ENCODE results near the gene CALHM6.

The CALHM6 gene

GRCh38 chr6:116461331-116461931 lies at the start of gene CALHM6:
Gene CALHM6 (plus strand): TSS chr6:116461375. CDS start chr6:116461930, 555 bp downstream.
- no peak for DNase-seq

DNA sequence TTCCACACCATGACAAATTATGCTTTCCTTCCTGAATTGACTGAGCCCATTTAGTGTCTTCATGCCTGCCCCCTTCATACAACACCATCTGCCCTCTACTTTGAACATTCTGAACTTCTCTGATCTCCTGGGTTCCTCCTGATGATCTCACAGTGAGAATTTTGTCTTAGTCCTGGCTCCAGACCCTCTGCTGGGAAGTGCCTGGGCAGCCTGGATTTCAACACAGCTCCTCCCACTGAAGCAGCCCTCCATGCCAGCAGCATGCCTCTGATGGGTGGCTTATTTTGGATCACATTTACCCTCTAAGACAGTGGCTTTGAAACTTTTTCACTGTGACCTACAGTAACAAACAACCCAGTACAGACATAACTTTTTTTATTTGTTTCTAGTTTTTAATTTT lies 48.9 kb upstream of the CALHM6 start:
- no peak for DNase-seq

- DNase-seq, result no peak
Measured at GRCh38 chr6:116413357-116413756, 47.8 kb upstream of the CALHM6 start.

- no peak for DNase-seq
Measured at GRCh38 chr6:116417661-116418060, 43.5 kb upstream of the CALHM6 start.

- DNase-seq, result no peak
Measured at GRCh38 chr6:116419069-116419786, 41.9 kb upstream of the CALHM6 start.

DNA sequence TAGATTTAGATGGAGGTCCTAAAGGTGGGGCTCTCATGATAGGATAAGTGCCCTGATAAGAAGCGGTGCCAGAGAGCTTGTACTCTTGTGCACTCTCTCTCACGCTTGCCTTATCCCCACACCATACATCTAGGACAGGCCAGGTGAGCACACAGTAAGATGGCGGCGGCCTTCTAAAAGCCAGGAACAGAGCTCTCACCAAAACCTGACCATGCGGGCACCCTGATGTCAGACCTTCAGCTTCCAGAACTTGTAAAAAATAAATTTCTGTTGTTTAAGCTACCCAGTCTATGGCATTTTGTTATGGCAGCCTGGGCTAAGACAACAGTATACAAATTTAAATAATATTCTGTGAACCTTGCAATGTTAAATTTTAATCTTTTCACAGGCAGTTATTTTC lies 40.8 kb upstream of the CALHM6 start:
- no peak for DNase-seq

DNA sequence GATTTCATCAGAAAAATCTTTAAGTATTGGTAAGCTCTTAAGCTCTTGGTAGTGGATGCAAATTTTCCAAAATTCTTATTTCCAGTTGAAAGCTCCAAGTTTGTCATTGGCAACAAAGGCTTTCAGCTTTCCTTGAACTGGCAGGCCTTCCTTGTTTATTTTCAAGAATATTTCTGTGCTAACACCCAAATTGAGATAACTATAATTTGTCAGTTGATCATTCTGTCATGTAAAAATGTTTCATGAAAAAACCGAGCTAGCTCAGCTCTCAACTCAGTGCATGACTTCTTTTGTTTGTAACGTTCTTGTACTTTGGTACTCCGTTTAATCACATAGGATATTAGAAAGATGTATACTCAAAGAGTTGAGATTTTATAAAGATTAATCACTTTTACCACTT lies 38.9 kb upstream of the CALHM6 start:
- DNase-seq, result no peak

DNA sequence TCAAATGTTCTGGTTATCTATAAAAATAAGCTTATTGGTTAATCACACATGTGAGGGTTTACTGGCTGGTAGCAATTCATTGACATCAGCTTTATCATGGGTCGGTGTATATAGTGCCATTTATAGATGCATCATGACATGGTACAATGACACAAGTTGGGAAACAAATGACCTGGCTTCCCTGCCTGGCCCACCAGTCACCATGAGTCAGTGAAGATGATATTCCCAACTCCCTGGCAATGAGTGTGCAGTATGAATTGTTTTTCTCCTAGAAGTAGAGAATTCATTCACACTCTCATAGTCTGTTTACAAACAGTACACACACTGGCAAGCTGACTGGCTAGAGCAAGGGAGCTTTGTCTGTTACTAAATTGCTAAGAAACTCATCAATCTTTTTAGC lies 37.2 kb upstream of the CALHM6 start:
- DNase-seq, result no peak

DNA sequence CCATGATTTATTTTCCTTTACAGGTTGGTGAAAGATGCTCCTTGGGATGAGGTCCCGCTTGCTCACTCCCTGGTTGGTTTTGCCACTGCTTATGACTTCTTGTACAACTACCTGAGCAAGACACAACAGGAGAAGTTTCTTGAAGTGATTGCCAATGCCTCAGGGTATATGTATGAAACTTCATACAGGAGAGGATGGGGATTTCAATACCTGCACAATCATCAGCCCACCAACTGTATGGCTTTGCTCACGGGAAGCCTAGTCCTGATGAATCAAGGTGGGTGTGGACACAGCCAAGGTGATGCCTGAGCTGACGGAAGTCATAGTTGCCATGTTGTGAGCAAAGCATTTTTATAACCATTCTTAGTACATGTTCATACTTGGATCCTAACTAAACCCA lies 34.6 kb upstream of the CALHM6 start:
- DNase-seq, result no peak

GRCh38 chr6:116429111-116429510 lies 32.1 kb upstream of the CALHM6 start:
- DNase-seq, result no peak

DNA sequence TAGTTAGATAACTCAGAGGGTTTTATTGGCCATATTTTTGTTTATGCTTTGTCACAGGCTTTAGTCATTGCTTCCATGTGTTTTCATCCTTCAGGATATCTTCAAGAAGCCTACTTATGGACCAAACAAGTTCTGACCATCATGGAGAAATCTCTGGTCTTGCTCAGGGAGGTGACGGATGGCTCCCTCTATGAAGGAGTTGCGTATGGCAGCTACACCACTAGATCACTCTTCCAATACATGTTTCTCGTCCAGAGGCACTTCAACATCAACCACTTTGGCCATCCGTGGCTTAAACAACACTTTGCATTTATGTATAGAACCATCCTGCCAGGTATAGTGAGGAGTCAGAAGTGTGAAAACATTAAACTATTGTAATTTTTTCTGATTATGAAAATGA lies 30.3 kb upstream of the CALHM6 start:
- no peak for DNase-seq

DNA sequence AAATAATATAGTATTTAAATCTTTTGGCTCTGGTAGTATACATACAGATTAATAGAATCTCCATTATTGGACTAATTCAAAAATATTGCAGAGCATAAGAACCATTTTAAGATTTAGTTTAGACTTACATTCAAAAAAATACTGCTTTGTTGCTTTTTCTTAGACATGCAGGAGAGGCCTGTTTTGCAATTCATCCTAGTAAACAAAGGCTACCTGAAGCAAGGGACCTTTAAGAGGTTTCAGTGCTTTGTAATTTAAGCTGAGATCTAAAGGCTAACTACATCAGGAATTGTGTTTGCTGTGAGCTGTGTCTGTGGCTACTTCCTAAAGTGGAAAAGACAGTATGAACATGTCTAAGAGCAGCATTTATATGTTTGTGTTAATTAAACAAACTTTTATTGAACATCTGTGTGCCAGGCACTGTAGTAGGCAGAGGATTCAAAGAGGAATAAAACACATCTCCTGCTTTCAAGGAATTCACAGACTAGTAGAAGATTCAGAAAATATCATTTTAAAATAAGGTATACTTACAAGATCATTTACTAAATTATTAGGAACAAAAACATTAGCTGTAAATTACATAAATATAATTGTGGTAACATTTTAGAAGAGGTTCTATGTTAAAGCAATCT lies 29.1 kb upstream of the CALHM6 start:
- no peak for DNase-seq

DNA sequence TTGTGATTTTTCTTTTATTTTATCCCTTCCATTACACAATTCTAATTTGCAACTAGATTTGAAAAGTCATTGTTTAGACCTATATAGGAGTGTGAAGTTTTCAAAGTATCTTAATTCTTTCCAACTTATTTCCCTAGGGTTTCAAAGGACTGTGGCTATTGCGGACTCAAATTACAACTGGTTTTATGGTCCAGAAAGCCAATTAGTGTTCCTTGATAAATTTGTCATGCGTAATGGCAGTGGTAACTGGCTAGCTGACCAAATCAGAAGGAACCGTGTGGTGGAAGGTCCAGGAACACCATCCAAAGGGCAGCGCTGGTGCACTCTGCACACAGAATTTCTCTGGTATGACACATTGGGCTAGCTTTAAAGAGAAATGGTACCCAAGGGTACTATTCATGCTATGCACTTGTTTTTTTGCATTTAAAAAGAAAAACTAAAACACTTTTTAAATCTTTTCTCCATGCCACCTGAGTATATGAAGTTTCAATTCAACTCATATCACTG lies 27.9 kb upstream of the CALHM6 start:
- DNase-seq, result no peak

DNA sequence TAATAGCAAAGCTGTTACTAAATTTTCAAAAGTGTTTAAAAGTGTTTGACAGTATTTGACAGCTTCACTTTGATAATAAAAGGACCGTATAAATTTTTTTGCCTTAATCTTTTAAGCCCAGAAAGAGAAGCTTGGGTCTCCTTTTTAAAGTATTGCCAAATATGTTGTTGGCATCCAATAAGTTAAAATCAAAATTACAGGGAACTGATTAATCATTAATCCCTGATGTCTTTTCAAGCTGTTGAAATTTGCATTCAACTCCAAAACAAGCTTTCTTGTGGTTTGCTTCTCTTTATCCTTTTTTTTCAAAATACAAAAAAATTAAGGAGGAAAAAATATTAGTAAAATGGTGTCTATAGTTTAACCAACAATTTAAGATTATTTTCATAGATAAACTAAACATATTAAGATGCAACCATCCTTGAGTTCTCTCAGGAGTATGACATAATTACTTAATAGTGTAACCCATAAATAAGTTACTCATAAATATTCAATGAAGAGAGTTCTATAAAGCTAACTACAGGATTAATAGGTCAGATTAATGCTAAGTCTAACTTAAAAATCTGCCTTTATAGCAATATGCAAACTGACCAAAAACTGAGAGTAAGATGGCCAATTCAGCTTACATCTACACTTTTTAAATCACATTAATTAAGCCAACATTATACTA lies 27.0 kb upstream of the CALHM6 start:
- DNase-seq, result no peak

DNA sequence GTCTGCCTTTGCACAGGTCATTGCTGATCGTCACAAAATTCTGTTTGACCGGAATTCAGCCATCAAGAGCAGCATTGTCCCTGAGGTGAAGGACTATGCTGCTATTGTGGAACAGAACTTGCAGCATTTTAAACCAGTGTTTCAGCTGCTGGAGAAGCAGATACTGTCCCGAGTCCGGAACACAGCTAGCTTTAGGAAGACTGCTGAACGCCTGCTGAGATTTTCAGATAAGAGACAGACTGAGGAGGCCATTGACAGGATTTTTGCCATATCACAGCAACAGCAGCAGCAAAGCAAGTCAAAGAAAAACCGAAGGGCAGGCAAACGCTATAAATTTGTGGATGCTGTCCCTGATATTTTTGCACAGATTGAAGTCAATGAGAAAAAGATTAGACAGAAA lies 24.6 kb upstream of the CALHM6 start:
- DNase-seq, result no peak

- no peak for DNase-seq
Measured at GRCh38 chr6:116437656-116438055, 23.5 kb upstream of the CALHM6 start.

- DNase-seq, result no peak
Measured at GRCh38 chr6:116438590-116439448, 22.4 kb upstream of the CALHM6 start.

- DNase-seq, result no peak
Measured at GRCh38 chr6:116439522-116440051, 21.6 kb upstream of the CALHM6 start.

DNA sequence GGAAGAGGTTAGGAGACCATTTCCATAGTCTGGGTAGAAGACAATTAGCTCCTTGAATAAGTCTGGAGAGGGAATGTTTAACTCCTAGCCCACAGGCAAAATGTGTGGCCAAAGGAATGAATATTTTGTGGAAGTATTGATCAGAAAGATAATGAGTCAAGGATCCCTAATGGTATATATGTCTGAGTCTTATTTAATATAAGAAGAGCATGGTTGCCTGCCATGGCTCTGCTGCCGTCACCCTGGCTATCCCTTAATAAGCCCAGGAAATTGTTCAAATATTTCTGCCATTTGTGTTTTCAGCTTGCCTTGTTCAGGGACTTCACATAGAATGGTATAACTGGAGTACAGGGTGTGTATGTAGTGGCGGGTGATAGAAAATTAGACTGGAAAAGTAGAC lies 18.1 kb upstream of the CALHM6 start:
- DNase-seq, result no peak

GRCh38 chr6:116444092-116444491 lies 17.1 kb upstream of the CALHM6 start:
- DNase-seq, result no peak

- DNase-seq, result no peak
Measured at GRCh38 chr6:116444575-116444974, 16.6 kb upstream of the CALHM6 start.

DNA sequence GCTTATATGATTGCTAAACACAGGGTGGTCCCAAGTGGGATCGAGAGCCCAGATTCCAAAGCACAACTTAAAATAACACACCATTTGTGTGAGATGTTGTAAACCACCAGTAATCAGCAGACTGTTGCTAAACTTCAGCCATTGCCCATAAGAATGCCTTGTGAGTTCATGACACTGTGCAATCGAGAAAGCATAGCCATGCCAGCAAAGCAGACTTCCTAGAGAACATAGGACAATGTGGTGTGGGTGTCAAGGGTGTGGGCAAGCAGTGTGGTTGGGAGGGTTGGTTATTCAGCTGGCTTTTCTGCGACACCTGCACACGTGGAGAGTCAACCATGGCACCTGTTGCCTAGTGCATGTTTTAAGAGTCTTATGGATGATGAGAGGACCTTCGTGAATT lies 16.1 kb upstream of the CALHM6 start:
- no peak for DNase-seq
